H1 (cell line): ENCODE data around the gene VARS2. TPM values are rescaled to one million over a fixed set of nuclear protein-coding genes. Genes with fewer than 3 reads are reported as not detected.

Source experiments
- CEBPB ChIP-seq: IDR thresholded peaks from 2 replicates; pipeline ENCODE4 v1.6.1; 2012; ENCODE audit warnings: low read depth, low read length
- CHD2 ChIP-seq: IDR thresholded peaks from 2 replicates; pipeline ENCODE4 v1.6.1; 2012; ENCODE audit warnings: low read length, improper control_type of control experiment
- CHD7 ChIP-seq: fragments of 300-600 bp; sonication (generic); IDR thresholded peaks from 2 replicates; pipeline ENCODE4 v1.7.1; 2012; ENCODE audit warnings: low read length, moderate library complexity, mild to moderate bottlenecking, inconsistent platforms; ENCODE audit not compliant: insufficient replicate concordance
- E2F6 ChIP-seq: IDR thresholded peaks from 2 replicates; pipeline ENCODE4 v1.6.1; 2012; ENCODE audit warnings: inconsistent platforms
- JUN ChIP-seq: IDR thresholded peaks from 2 replicates; pipeline ENCODE4 v1.6.1; 2011; ENCODE audit warnings: low read depth, mild to moderate bottlenecking, improper control_type of control experiment, low read length
- POLR2AphosphoS5 ChIP-seq: IDR thresholded peaks from 2 replicates; pipeline ENCODE4 v1.6.1; 2011; ENCODE audit warnings: low read depth, low read length
- SIN3A ChIP-seq, 2 experiments: IDR thresholded peaks in 1 of 2; conservative IDR thresholded peaks in 1 of 2; 2 replicates each; pipeline ENCODE4 v1.6.1; 2011 to 2012; ENCODE audit warnings: low read length in 2 of 2, improper control_type of control experiment in 1 of 2, low read depth in 1 of 2, mild to moderate bottlenecking in 1 of 2
- TBP ChIP-seq: IDR thresholded peaks from 2 replicates; pipeline ENCODE4 v1.6.1; 2011; ENCODE audit warnings: low read depth, low read length, improper control_type of control experiment
- polyA plus RNA-seq, 7 experiments: library from polyadenylated mRNA; depleted of rRNA in 3 of 7; stranded (reverse) in 5 of 7; unstranded in 2 of 7; fragments of >200 nt in 5 of 7; fragments of 200-250 nt in 2 of 7; gene quantifications; 1 replicate in 5 of 7; 2 replicates in 1 of 7; 4 replicates in 1 of 7; pipeline versions ENCODE4 v1.2.1 to v1.2.3, GENCODE V29; 2011 to 2013; ENCODE audit warnings: missing spikeins in 2 of 7, mixed read lengths in 2 of 7
- total RNA-seq: library from RNA; stranded (reverse); fragmentation: NEBNext Ultra II Directional; extraction: Animal tissue kit (Norgen Biotek cat#: 25700); gene quantifications from 2 replicates; pipeline ENCODE4 v1.2.1, GENCODE V29; 2021

VARS2 gene
- total and polyA plus RNA-seq, 2 of the 8 experiments (the other 6 are each of a cell fraction or from before 2014, with no cell fraction given) = 26.8 to 47.7 TPM

DNA sequence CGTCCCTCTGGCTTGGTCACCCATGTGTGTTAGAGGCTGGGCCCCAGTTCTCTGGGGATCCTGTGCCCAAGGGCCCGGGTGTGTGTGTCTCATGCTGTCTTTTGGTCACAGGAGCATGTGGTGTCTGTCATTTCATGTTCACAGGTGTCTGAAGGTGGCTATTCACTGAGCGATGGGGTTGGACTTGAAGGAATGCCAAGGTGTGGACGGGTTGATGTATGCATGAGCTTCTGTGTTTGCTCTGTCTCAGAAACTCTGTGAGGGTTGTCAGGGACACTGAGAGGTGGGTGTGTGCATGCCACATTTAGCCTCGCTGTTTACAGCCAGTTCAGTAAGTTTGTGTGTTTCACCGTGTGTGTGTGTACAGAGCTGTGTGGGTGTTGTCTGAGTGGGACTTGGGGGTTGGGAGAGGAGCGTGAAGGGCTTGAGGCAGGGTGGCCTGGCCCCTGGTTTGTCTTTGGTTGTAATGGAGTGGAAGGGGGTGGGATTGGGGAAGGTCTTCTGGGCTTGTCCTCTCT, 28.5 kb upstream of the VARS2 start (continued):
- no peak for TF ChIP-seq CHD7
- TF ChIP-seq TBP = no peak
- TF ChIP-seq CEBPB = no peak
- no peak for TF ChIP-seq POLR2AphosphoS5
- no peak for TF ChIP-seq E2F6
- no peak for TF ChIP-seq SIN3A (conservative IDR thresholded peaks at IDR 0.05 in 1 of 2, IDR thresholded peaks at IDR 0.05 in 1 of 2; ENCODE audit: low read depth in 1 of 2, low read length in 2 of 2)
- no peak for TF ChIP-seq JUN
- TF ChIP-seq CHD2 = no peak
